K562 (cell line): Measurements from ENCODE around the gene DNAAF8.

Experiments used
- POLR2A ChIP-seq: fragments of 450-650 bp; conservative IDR thresholded peaks from 2 replicates; pipeline ENCODE4 v1.6.1; 2016
- RNF2 ChIP-seq: sonication (generic); IDR thresholded peaks from 2 replicates; pipeline ENCODE4 v1.6.1; 2016
- SETDB1 ChIP-seq: IDR thresholded peaks from one replicate; pipeline ENCODE4 v1.6.1; 2012; ENCODE audit warnings: low read length, control low read depth, inconsistent platforms
- THAP7 ChIP-seq: fragments of 250-450 bp; sonication (Bioruptor Pico); IDR thresholded peaks from 2 replicates; pipeline ENCODE4 v1.5.0; 2021
- ZZZ3 ChIP-seq: fragments of 450-650 bp; IDR thresholded peaks from 2 replicates; pipeline ENCODE4 v1.6.1; 2016; ENCODE audit warnings: antibody characterized with exemption, mild to moderate bottlenecking, moderate library complexity
- TF ChIP-seq, protein P1 (sequence below), 3 experiments: IDR thresholded peaks in 2 of 3; conservative IDR thresholded peaks in 1 of 3; 2 replicates each; pipeline ENCODE4 v1.5.1; 2011 to 2012; ENCODE audit warnings: low read length in 3 of 3, mild to moderate bottlenecking in 3 of 3, control low read depth in 2 of 3, improper control_type of control experiment in 1 of 3, inconsistent platforms in 1 of 3, low read depth in 1 of 3, mixed read lengths in 1 of 3, moderate library complexity in 1 of 3; ENCODE audit not compliant: insufficient read depth in 2 of 3
- TF ChIP-seq, protein P2 (sequence below): sonication (generic); formaldehyde crosslinking; IDR thresholded peaks from 2 replicates; pipeline ENCODE4 v1.5.0; 2020; ENCODE audit warnings: missing genetic modification reagents

GRCh38 chr16:4689091-4689671, 45.2 kb upstream of the DNAAF8 start:
- no peak for TF ChIP-seq SETDB1
- TF ChIP-seq THAP7 (CRISPR knock-in tag), result no peak
- TF ChIP-seq POLR2A, result no peak
- TF ChIP-seq ZZZ3, result no peak
- TF ChIP-seq, protein P1, sequence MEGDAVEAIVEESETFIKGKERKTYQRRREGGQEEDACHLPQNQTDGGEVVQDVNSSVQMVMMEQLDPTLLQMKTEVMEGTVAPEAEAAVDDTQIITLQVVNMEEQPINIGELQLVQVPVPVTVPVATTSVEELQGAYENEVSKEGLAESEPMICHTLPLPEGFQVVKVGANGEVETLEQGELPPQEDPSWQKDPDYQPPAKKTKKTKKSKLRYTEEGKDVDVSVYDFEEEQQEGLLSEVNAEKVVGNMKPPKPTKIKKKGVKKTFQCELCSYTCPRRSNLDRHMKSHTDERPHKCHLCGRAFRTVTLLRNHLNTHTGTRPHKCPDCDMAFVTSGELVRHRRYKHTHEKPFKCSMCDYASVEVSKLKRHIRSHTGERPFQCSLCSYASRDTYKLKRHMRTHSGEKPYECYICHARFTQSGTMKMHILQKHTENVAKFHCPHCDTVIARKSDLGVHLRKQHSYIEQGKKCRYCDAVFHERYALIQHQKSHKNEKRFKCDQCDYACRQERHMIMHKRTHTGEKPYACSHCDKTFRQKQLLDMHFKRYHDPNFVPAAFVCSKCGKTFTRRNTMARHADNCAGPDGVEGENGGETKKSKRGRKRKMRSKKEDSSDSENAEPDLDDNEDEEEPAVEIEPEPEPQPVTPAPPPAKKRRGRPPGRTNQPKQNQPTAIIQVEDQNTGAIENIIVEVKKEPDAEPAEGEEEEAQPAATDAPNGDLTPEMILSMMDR (IDR thresholded peaks at IDR 0.05 in 2 of 3, conservative IDR thresholded peaks at IDR 0.05 in 1 of 3; ENCODE audit: insufficient read depth in 2 of 3, low read depth in 1 of 3, low read length in 3 of 3), result no peak
- no peak for TF ChIP-seq RNF2
- TF ChIP-seq, protein P2, sequence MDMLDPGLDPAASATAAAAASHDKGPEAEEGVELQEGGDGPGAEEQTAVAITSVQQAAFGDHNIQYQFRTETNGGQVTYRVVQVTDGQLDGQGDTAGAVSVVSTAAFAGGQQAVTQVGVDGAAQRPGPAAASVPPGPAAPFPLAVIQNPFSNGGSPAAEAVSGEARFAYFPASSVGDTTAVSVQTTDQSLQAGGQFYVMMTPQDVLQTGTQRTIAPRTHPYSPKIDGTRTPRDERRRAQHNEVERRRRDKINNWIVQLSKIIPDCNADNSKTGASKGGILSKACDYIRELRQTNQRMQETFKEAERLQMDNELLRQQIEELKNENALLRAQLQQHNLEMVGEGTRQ (CRISPR knock-in tag), result no peak
